Measurements from ENCODE around the gene RETREG2. TPM values are rescaled to one million over a fixed set of nuclear protein-coding genes. Genes with fewer than 3 reads are reported as not detected.

Gene RETREG2
- total and polyA plus RNA-seq, 2 donors from 2014 or later = 106 to 112 TPM

GRCh38 chr2:219179601-219180465 lies 1.8 kb downstream of the RETREG2 start:
- Histone ChIP-seq H3K9ac (ENCODE audit: low read length in 3 of 3) (no peak overlapping the region), H3K4me1 (ENCODE audit: control insufficient read depth in 2 of 3, insufficient read depth in 2 of 3, low read depth in 1 of 3, low read length in 3 of 3) (peaks cover 5 to 23% (median 20%) of the 10 kb centered on the region in 3 donors), H3K36me3 (ENCODE audit: control insufficient read depth in 2 of 3, insufficient read depth in 3 of 3, low read length in 3 of 3) (peaks cover 11 to 47% (median 40%) of the 10 kb centered on the region in 3 donors), H3K4me3 (ENCODE audit: low read length in 3 of 3) (peak overlapping the region in 1 of 3 donors; percentile 90), H3K27ac (ENCODE audit: low read depth in 2 of 2, low read length in 2 of 2) (no peak overlapping the region), H3K9me3 (ENCODE audit: control insufficient read depth in 2 of 3, insufficient read depth in 1 of 3, low read length in 3 of 3) (no peaks in the 10 kb centered on the region), H3K27me3 (ENCODE audit: control insufficient read depth, insufficient read depth, low read length) (no peaks in the 10 kb centered on the region)
- no peak for TF ChIP-seq CTCF (IDR thresholded peaks at IDR 0.05; ENCODE audit: borderline replicate concordance, extremely low read depth, insufficient read depth)
- DNase-seq (no peak), FAIRE-seq (no peak)
- intact Hi-C loops (cut with DNase I) = no loop called here

GRCh38 chr2:219180961-219181360 lies 2.9 kb downstream of the RETREG2 start:
- H3K9ac ChIP-seq (ENCODE audit: low read length in 3 of 3) = no peak overlapping the region
- intact Hi-C loops (cut with DNase I) = no loop called here
- H3K27ac ChIP-seq (ENCODE audit: low read depth in 2 of 2, low read length in 2 of 2) = no peak overlapping the region
- H3K9me3 ChIP-seq (ENCODE audit: control insufficient read depth in 2 of 3, insufficient read depth in 1 of 3, low read length in 3 of 3) = no peaks in the 10 kb centered on the region
- H3K4me3 ChIP-seq (ENCODE audit: low read length in 3 of 3) = no peak overlapping the region
- DNase-seq (no peak), FAIRE-seq (no peak)
- H3K4me1 ChIP-seq (ENCODE audit: control insufficient read depth in 2 of 3, insufficient read depth in 2 of 3, low read depth in 1 of 3, low read length in 3 of 3) = peaks cover under 1 to 16% (median 14%) of the 10 kb centered on the region in 3 donors
- no peaks in the 10 kb centered on the region for H3K27me3 ChIP-seq (ENCODE audit: control insufficient read depth, insufficient read depth, low read length)
- TF ChIP-seq CTCF (IDR thresholded peaks at IDR 0.05; ENCODE audit: borderline replicate concordance, extremely low read depth, insufficient read depth) = no peak
- peaks cover 10 to 44% (median 39%) of the 10 kb centered on the region in 3 donors for H3K36me3 ChIP-seq (ENCODE audit: control insufficient read depth in 2 of 3, insufficient read depth in 3 of 3, low read length in 3 of 3)

GRCh38 chr2:219181531-219181930 lies 3.5 kb downstream of the RETREG2 start:
- H3K36me3 ChIP-seq (ENCODE audit: control insufficient read depth in 2 of 3, insufficient read depth in 3 of 3, low read length in 3 of 3) = peaks cover 10 to 44% (median 39%) of the 10 kb centered on the region in 3 donors
- H3K4me1 ChIP-seq (ENCODE audit: control insufficient read depth in 2 of 3, insufficient read depth in 2 of 3, low read depth in 1 of 3, low read length in 3 of 3) = peaks cover 0 to 14% (median 13%) of the 10 kb centered on the region in 3 donors
- no peak for TF ChIP-seq CTCF (IDR thresholded peaks at IDR 0.05; ENCODE audit: borderline replicate concordance, extremely low read depth, insufficient read depth)
- no peak overlapping the region for H3K9ac ChIP-seq (ENCODE audit: low read length in 3 of 3)
- H3K27ac ChIP-seq (ENCODE audit: low read depth in 2 of 2, low read length in 2 of 2) = no peak overlapping the region
- H3K9me3 ChIP-seq (ENCODE audit: control insufficient read depth in 2 of 3, insufficient read depth in 1 of 3, low read length in 3 of 3) = no peaks in the 10 kb centered on the region
- H3K4me3 ChIP-seq (ENCODE audit: low read length in 3 of 3) = no peak overlapping the region
- H3K27me3 ChIP-seq (ENCODE audit: control insufficient read depth, insufficient read depth, low read length) = no peaks in the 10 kb centered on the region
- FAIRE-seq (no peak), DNase-seq (no peak)
- intact Hi-C loops (cut with DNase I) = no loop called here

All from kidney (tissue), 14 donors.